CD8-positive, alpha-beta memory T cell (primary cell): Measurements from ENCODE around the gene MAN2A1. TPM values are rescaled to one million over a fixed set of nuclear protein-coding genes. Genes with fewer than 3 reads are reported as not detected.
A peak's percentile ranks its signal among the peaks of the same experiment; 100 is the strongest.

Experiments used
- CTCF ChIA-PET: fragments of 350-600 bp; sonication (Branson Sonifier 250); formaldehyde crosslinking; loops from one replicate; lab custom pipeline; 2021; ENCODE audit warnings: antibody characterized with exemption; lab: Charles Lee
- POLR2A ChIA-PET: fragments of 350-600 bp; sonication (Branson Sonifier 250); formaldehyde crosslinking; loops from one replicate; lab custom pipeline; 2021; ENCODE audit warnings: antibody characterized with exemption; lab: Charles Lee
- DNase-seq, 5 donors: peaks; one replicate each; pipeline versions ENCODE4 v3.0.0 to v3.0.0-alpha.2; 2020 to 2022; ENCODE audit warnings: mixed read lengths in 1 of 5
- H3K27ac ChIP-seq: one replicate; pipeline ENCODE4 v1.7.0; 2013; ENCODE audit warnings: low read depth, mild to moderate bottlenecking, low read length, moderate library complexity
- H3K27me3 ChIP-seq: 2 replicates; pipeline ENCODE4 v1.7.0; 2013; ENCODE audit warnings: low read length, mild to moderate bottlenecking; ENCODE audit not compliant: insufficient read depth, poor library complexity, severe bottlenecking
- H3K36me3 ChIP-seq: 2 replicates; pipeline ENCODE4 v1.7.0; 2013; ENCODE audit warnings: mild to moderate bottlenecking, low read length, moderate library complexity; ENCODE audit not compliant: insufficient read depth
- H3K4me1 ChIP-seq: 2 replicates; pipeline ENCODE4 v1.7.0; 2013; ENCODE audit warnings: mild to moderate bottlenecking, low read length, moderate library complexity; ENCODE audit not compliant: insufficient read depth
- H3K4me3 ChIP-seq: 2 replicates; pipeline ENCODE4 v1.7.0; 2013; ENCODE audit warnings: mild to moderate bottlenecking, low read length
- H3K9me3 ChIP-seq: 2 replicates; pipeline ENCODE4 v1.7.0; 2013; ENCODE audit warnings: mild to moderate bottlenecking, low read length
- H3K27ac Mint-ChIP-seq, 8 donors: one replicate each; pipeline ENCODE4 v1.8.0; 2020 to 2021; ENCODE audit warnings: mixed read lengths in 8 of 8, mild to moderate bottlenecking in 6 of 8, inconsistent platforms in 3 of 8, moderate library complexity in 3 of 8
- H3K27me3 Mint-ChIP-seq, 2 donors: one replicate each; pipeline ENCODE4 v1.8.0; 2020 to 2021; ENCODE audit warnings: mixed read lengths in 2 of 2, mild to moderate bottlenecking in 1 of 2, moderate library complexity in 1 of 2
- H3K36me3 Mint-ChIP-seq, 3 donors: one replicate each; pipeline ENCODE4 v1.8.0; 2020 to 2021; ENCODE audit warnings: mixed read lengths in 3 of 3, inconsistent platforms in 1 of 3, mild to moderate bottlenecking in 1 of 3
- H3K4me1 Mint-ChIP-seq, 3 donors: one replicate each; pipeline ENCODE4 v1.8.0; 2020 to 2021; ENCODE audit warnings: mixed read lengths in 3 of 3, inconsistent platforms in 1 of 3, mild to moderate bottlenecking in 1 of 3
- H3K4me3 Mint-ChIP-seq, 7 donors: one replicate each; pipeline ENCODE4 v1.8.0; 2020 to 2021; ENCODE audit warnings: mixed read lengths in 7 of 7, mild to moderate bottlenecking in 6 of 7, moderate library complexity in 4 of 7, inconsistent platforms in 2 of 7
- H3K9me3 Mint-ChIP-seq, 5 donors: one replicate each; pipeline ENCODE4 v1.8.0; 2020 to 2022; ENCODE audit warnings: mixed read lengths in 5 of 5, mild to moderate bottlenecking in 3 of 5, moderate library complexity in 2 of 5, inconsistent platforms in 1 of 5
- polyA plus RNA-seq: library from polyadenylated mRNA; unstranded; fragments of 300-500 nt; fragmentation: Illumina TruSeq; gene quantifications from one replicate; pipeline ENCODE4 v1.2.3, GENCODE V29; 2021
- total RNA-seq, 2 experiments: library from RNA; stranded (reverse); gene quantifications; one replicate each; pipeline ENCODE4 v1.2.3, GENCODE V29; 2021

The MAN2A1 gene
- total RNA-seq (10 to 100 TPM; 28.1 to 30.8 TPM), polyA plus RNA-seq (28.9 TPM)

- ChIA-PET CTCF (interaction anchor here (0.7 to 2.3 kb wide), 8 partner anchors 8 to 365 kb away, joined by 3 to 11 read pairs (median 5); no protein-coding TSS in a partner anchor), POLR2A (interaction anchor here (0.5 to 3.8 kb wide), 10 partner anchors 30 to 1308 kb away, joined by 3 to 19 read pairs (median 4); partner anchors contain the start of genes FBXL17, PJA2 and SLC25A46)
- H3K36me3 Mint-ChIP-seq, result peaks cover 0 to 9% (median 0%) of the 10 kb centered on the region in 3 donors
- DNase-seq, result peak; percentile 73 to 89 (median 80)
- peak within 1 kb of the TSS; percentile 91 to 99 (median 96) for H3K27ac Mint-ChIP-seq
- no peaks in the 10 kb centered on the region for H3K27me3 ChIP-seq
- H3K36me3 ChIP-seq, result no peaks in the 10 kb centered on the region
- peaks cover 40 to 47% (median 44%) of the 10 kb centered on the region in 3 donors for H3K4me1 Mint-ChIP-seq
- H3K4me3 ChIP-seq, result peak within 1 kb of the TSS; percentile 79
- H3K4me1 ChIP-seq, result peaks cover 28% of the 10 kb centered on the region
- peaks cover 2 to 5% of the 10 kb centered on the region in 2 donors for H3K27me3 Mint-ChIP-seq
- peak within 1 kb of the TSS; percentile 90 for H3K27ac ChIP-seq
- no peaks in the 10 kb centered on the region for H3K9me3 ChIP-seq
- H3K4me3 Mint-ChIP-seq, result peak within 1 kb of the TSS; percentile 84 to 96 (median 91)
- H3K9me3 Mint-ChIP-seq, result peaks cover 0 to 5% (median 3%) of the 10 kb centered on the region in 5 donors
These were observed at the start of gene MAN2A1 for GRCh38 chr5:109689740-109690241. Gene MAN2A1, plus strand, starts transcription at chr5:109689927. Its CDS starts 491 bp downstream, at chr5:109690418.

DNA sequence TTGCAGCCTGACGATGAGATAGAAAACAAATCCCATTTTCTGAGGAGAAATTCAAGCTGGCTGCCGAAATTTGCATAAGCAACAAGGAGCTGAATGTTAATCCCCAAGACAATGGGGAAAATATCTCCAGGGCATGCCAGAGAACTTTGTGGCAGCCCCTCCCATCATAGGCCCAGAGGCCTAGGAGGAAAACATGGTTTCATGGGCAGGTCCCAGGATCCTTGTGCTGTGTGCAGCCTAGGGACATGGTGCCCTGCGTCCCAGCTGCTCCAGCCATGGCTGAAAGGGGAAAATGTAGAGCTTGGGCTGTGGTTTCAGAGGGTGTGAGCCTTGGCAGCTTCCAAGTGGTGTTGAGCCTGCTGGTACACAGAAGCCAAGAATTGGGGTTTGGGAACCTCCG, 48.8 kb upstream of the MAN2A1 start:
- H3K36me3 ChIP-seq, result no peaks in the 10 kb centered on the region
- no peaks in the 10 kb centered on the region for H3K9me3 ChIP-seq
- Mint-ChIP-seq H3K27ac (no peak overlapping the region), H3K4me3 (no peak overlapping the region), H3K9me3 (peaks cover 0 to 2% (median 0%) of the 10 kb centered on the region in 5 donors), H3K4me1 (no peaks in the 10 kb centered on the region), H3K36me3 (no peaks in the 10 kb centered on the region), H3K27me3 (peaks cover 3 to 10% of the 10 kb centered on the region in 2 donors)
- no peak overlapping the region for H3K4me3 ChIP-seq
- no peak overlapping the region for H3K27ac ChIP-seq
- POLR2A ChIA-PET, result no interaction called here
- no peaks in the 10 kb centered on the region for H3K27me3 ChIP-seq
- CTCF ChIA-PET, result no interaction called here
- no peaks in the 10 kb centered on the region for H3K4me1 ChIP-seq
- no peak for DNase-seq

DNA sequence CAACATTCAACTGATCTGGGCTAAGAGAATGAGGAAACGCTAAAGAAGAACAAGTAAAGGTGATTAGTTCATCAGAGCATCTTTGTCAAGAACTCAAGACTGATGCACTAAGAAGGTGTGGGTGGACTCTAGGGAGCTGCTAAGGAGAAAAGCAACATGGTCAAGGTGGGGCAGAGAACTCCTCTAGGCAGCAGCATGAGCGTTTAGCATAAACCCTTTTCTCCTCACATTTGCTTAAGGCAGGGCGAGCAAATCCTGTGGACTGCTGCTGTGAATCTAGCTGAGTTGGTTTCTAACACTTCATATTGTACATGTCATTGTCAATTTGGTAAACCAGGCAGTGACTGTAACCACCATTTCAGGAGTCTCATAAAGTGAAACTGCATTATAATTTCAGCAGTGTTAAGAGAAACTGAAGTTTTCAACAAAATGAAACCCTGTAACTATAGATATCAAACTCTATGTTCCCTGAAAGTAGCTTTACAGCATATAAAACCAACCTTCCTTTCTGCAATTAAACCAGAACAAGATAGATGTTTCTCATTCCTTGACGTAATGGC, 45.9 kb upstream of the MAN2A1 start:
- ChIA-PET CTCF (no interaction called here), POLR2A (no interaction called here)
- no peaks in the 10 kb centered on the region for H3K36me3 Mint-ChIP-seq
- H3K27me3 Mint-ChIP-seq, result peaks cover 0 to 3% of the 10 kb centered on the region in 2 donors
- no peaks in the 10 kb centered on the region for H3K4me1 Mint-ChIP-seq
- H3K4me3 ChIP-seq, result no peak overlapping the region
- H3K9me3 Mint-ChIP-seq, result no peaks in the 10 kb centered on the region
- H3K4me3 Mint-ChIP-seq, result no peak overlapping the region
- H3K9me3 ChIP-seq, result no peaks in the 10 kb centered on the region
- no peak for DNase-seq
- H3K36me3 ChIP-seq, result no peaks in the 10 kb centered on the region
- H3K4me1 ChIP-seq, result no peaks in the 10 kb centered on the region
- no peak overlapping the region for H3K27ac ChIP-seq
- H3K27ac Mint-ChIP-seq, result no peak overlapping the region
- H3K27me3 ChIP-seq, result no peaks in the 10 kb centered on the region

GRCh38 chr5:109644829-109645228, 44.9 kb upstream of the MAN2A1 start:
- Histone ChIP-seq H3K9me3 (no peaks in the 10 kb centered on the region), H3K36me3 (no peaks in the 10 kb centered on the region), H3K27me3 (no peaks in the 10 kb centered on the region), H3K4me1 (no peaks in the 10 kb centered on the region), H3K27ac (no peak overlapping the region), H3K4me3 (no peak overlapping the region)
- no peak overlapping the region for H3K4me3 Mint-ChIP-seq
- no peak for DNase-seq
- H3K36me3 Mint-ChIP-seq, result no peaks in the 10 kb centered on the region
- no peak overlapping the region for H3K27ac Mint-ChIP-seq
- H3K9me3 Mint-ChIP-seq, result no peaks in the 10 kb centered on the region
- POLR2A ChIA-PET, result no interaction called here
- no peaks in the 10 kb centered on the region for H3K4me1 Mint-ChIP-seq
- peaks cover 0 to 3% of the 10 kb centered on the region in 2 donors for H3K27me3 Mint-ChIP-seq
- CTCF ChIA-PET, result no interaction called here

GRCh38 chr5:109645707-109646192, 44.0 kb upstream of the MAN2A1 start:
- Histone ChIP-seq H3K27me3 (no peaks in the 10 kb centered on the region), H3K36me3 (no peaks in the 10 kb centered on the region), H3K27ac (no peak overlapping the region), H3K9me3 (no peaks in the 10 kb centered on the region), H3K4me1 (no peaks in the 10 kb centered on the region), H3K4me3 (no peak overlapping the region)
- H3K27me3 Mint-ChIP-seq, result peaks cover 0 to 3% of the 10 kb centered on the region in 2 donors
- H3K4me3 Mint-ChIP-seq, result no peak overlapping the region
- no peak for DNase-seq
- ChIA-PET CTCF (no interaction called here), POLR2A (no interaction called here)
- H3K27ac Mint-ChIP-seq, result peak overlapping the region in 1 of 8 donors; percentile 16
- no peaks in the 10 kb centered on the region for H3K4me1 Mint-ChIP-seq
- H3K36me3 Mint-ChIP-seq, result no peaks in the 10 kb centered on the region
- no peaks in the 10 kb centered on the region for H3K9me3 Mint-ChIP-seq

- POLR2A ChIA-PET, result no interaction called here
These were observed 40.4 kb upstream of the MAN2A1 start for GRCh38 chr5:109649318-109649717.

DNA sequence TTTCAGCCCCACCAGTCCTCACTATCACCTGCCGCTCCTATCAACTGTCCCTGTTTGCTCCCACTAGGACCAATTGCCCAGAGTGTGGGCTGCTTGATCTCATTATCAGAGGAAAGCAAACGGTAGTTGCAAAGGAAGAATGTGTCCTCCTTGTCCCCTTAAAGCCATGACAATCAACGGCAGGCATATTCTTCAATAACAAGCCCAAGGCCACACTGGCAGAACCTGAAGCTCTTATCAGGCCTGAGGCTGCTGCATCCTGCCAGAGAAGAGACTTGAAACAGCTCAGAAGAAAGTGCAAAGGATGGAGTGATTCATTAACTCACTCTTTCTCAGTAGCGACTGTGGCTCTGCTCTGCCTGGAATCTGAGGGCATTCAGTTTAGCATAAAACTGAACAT, 39.2 kb upstream of the MAN2A1 start:
- no peak for DNase-seq
- Histone ChIP-seq H3K9me3 (no peaks in the 10 kb centered on the region), H3K4me3 (no peak overlapping the region), H3K4me1 (no peaks in the 10 kb centered on the region), H3K27ac (no peak overlapping the region), H3K27me3 (no peaks in the 10 kb centered on the region), H3K36me3 (no peaks in the 10 kb centered on the region)
- Mint-ChIP-seq H3K27ac (no peak overlapping the region), H3K36me3 (no peaks in the 10 kb centered on the region), H3K4me3 (no peak overlapping the region), H3K9me3 (no peaks in the 10 kb centered on the region), H3K4me1 (no peaks in the 10 kb centered on the region), H3K27me3 (peaks cover 0 to 10% of the 10 kb centered on the region in 2 donors)
- ChIA-PET POLR2A (interaction anchor here (0.6 kb wide), 1 partner anchor 24 kb away, joined by 3 read pairs; no protein-coding TSS in a partner anchor), CTCF (no interaction called here)

More at GRCh38 chr5:109649318-109649717, 40.4 kb upstream of the MAN2A1 start:
- Mint-ChIP-seq H3K9me3 (no peaks in the 10 kb centered on the region), H3K36me3 (no peaks in the 10 kb centered on the region), H3K4me1 (no peaks in the 10 kb centered on the region), H3K27ac (no peak overlapping the region), H3K27me3 (peaks cover 0 to 7% of the 10 kb centered on the region in 2 donors), H3K4me3 (no peak overlapping the region)
- Histone ChIP-seq H3K27me3 (no peaks in the 10 kb centered on the region), H3K27ac (no peak overlapping the region), H3K4me3 (no peak overlapping the region), H3K9me3 (no peaks in the 10 kb centered on the region), H3K36me3 (no peaks in the 10 kb centered on the region), H3K4me1 (no peaks in the 10 kb centered on the region)
- CTCF ChIA-PET, result no interaction called here
- no peak for DNase-seq

DNA sequence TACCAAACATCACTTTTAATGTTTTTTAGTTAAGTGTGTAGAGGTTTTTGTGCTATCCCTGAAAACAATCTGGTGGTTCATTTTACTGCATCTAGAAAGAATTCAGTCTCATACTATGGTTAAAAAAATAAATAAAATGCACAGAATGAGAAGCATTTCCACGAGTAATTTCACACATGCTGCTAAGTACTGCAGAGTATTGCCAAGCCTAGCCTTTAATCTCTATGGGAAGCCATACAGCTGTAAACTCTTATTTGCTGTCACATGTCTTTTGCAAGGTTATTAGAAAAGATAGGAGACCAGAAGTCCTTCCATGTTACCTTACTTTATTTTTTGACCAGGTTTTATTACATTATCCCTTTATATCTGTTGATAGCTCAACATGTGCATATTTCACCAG, 37.6 kb upstream of the MAN2A1 start:
- Mint-ChIP-seq H3K27ac (no peak overlapping the region), H3K9me3 (no peaks in the 10 kb centered on the region), H3K4me3 (no peak overlapping the region), H3K36me3 (no peaks in the 10 kb centered on the region), H3K4me1 (peaks cover 9 to 11% (median 11%) of the 10 kb centered on the region in 3 donors), H3K27me3 (peaks cover 0 to 10% of the 10 kb centered on the region in 2 donors)
- no peak overlapping the region for H3K27ac ChIP-seq
- H3K4me1 ChIP-seq, result peaks cover 11% of the 10 kb centered on the region
- DNase-seq, result no peak
- ChIA-PET POLR2A (no interaction called here), CTCF (no interaction called here)
- no peaks in the 10 kb centered on the region for H3K27me3 ChIP-seq
- H3K4me3 ChIP-seq, result no peak overlapping the region
- H3K9me3 ChIP-seq, result no peaks in the 10 kb centered on the region
- H3K36me3 ChIP-seq, result no peaks in the 10 kb centered on the region
